ENCODE data around the gene CDC5L.

DNA sequence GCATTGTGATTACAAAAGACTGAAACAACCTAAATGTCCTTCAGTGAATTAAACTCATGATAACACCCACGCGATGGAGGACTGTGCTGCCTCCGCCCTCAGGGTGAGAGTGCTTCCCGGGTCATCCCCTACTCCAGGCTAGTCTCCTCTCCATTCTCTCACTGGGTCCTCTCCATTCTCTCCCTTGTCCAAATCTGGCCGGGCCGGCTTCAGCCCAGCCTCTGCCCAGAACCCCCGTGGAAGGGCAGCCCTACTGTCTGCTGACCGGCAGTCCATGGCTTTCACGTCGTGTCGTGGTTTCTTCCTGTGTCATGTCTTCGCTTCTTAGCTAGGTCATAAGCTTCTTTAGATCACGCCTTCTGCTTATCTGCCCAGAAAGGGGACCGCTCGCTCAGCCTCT lies 74.8 kb downstream of the CDC5L start:
- TF ChIP-seq, protein P1, sequence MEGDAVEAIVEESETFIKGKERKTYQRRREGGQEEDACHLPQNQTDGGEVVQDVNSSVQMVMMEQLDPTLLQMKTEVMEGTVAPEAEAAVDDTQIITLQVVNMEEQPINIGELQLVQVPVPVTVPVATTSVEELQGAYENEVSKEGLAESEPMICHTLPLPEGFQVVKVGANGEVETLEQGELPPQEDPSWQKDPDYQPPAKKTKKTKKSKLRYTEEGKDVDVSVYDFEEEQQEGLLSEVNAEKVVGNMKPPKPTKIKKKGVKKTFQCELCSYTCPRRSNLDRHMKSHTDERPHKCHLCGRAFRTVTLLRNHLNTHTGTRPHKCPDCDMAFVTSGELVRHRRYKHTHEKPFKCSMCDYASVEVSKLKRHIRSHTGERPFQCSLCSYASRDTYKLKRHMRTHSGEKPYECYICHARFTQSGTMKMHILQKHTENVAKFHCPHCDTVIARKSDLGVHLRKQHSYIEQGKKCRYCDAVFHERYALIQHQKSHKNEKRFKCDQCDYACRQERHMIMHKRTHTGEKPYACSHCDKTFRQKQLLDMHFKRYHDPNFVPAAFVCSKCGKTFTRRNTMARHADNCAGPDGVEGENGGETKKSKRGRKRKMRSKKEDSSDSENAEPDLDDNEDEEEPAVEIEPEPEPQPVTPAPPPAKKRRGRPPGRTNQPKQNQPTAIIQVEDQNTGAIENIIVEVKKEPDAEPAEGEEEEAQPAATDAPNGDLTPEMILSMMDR (IDR thresholded peaks at IDR 0.05): no peak
- no peak for TF ChIP-seq POLR2A (IDR thresholded peaks at IDR 0.05)

Measured in heart left ventricle (tissue), 13 donors.